B cell (primary cell): Measurements from ENCODE around the gene ELOVL3. TPM values are rescaled to one million over a fixed set of nuclear protein-coding genes. Genes with fewer than 3 reads are reported as not detected.
A peak's percentile ranks its signal among the peaks of the same experiment; 100 is the strongest.

ENCODE experiments used
- ATAC-seq: fragments of 200-7000 bp; cut with Tn5 transposase; one replicate; pipeline ENCODE4 v1.10.0; 2021; ENCODE audit warnings: low read depth, mild to moderate bottlenecking, moderate number of reproducible peaks, moderate library complexity
- CTCF ChIA-PET: fragments of 350-600 bp; sonication (Branson Sonifier 250); formaldehyde crosslinking; loops from one replicate; lab custom pipeline; 2021; ENCODE audit warnings: antibody characterized with exemption, inconsistent platforms; lab: Charles Lee
- POLR2A ChIA-PET: fragments of 350-600 bp; sonication (Branson Sonifier 250); formaldehyde crosslinking; loops from one replicate; lab custom pipeline; 2021; ENCODE audit warnings: antibody characterized with exemption; lab: Charles Lee
- DNase-seq: peaks from one replicate; pipeline ENCODE4 v3.0.0; 2013
- H2AFZ ChIP-seq: 2 replicates; pipeline ENCODE4 v1.6.1; 2012; ENCODE audit warnings: mild to moderate bottlenecking, low read depth, low read length; ENCODE audit not compliant: insufficient read depth, poor library complexity, severe bottlenecking
- H3K27ac ChIP-seq, 2 donors: 1 replicate in 1 of 2; 2 replicates in 1 of 2; pipeline ENCODE4 v1.5.1; 2012 to 2013; ENCODE audit warnings: low read length in 2 of 2, mild to moderate bottlenecking in 2 of 2, moderate library complexity in 1 of 2
- H3K27me3 ChIP-seq, 4 experiments: fragments of 200-600 bp in 1 of 4; sonication (generic) in 1 of 4; replicated peaks in 1 of 4; 1 replicate in 2 of 4; 2 replicates in 2 of 4; pipeline versions ENCODE4 v1.6.1 to v1.7.0; 2013 to 2016; ENCODE audit warnings: low read length in 3 of 4, mild to moderate bottlenecking in 2 of 4, mixed read lengths in 1 of 4, moderate library complexity in 1 of 4; ENCODE audit not compliant: insufficient read depth in 4 of 4, control insufficient read depth in 3 of 4; ENCODE audit errors: control extremely low read depth in 1 of 4
- H3K36me3 ChIP-seq, 2 experiments: replicated peaks in 1 of 2; 1 replicate in 1 of 2; 2 replicates in 1 of 2; pipeline versions ENCODE4 v1.6.1 to v1.7.1; 2013; ENCODE audit warnings: low read length in 1 of 2; ENCODE audit not compliant: insufficient read depth in 2 of 2, control insufficient read depth in 1 of 2; ENCODE audit errors: control extremely low read depth in 1 of 2, extremely low read depth in 1 of 2
- H3K4me1 ChIP-seq, 2 donors: fragments of 200-600 bp in 1 of 2; sonication (generic) in 1 of 2; 1 replicate in 1 of 2; 2 replicates in 1 of 2; pipeline versions ENCODE4 v1.5.1 to v1.6.1; 2013 to 2017; ENCODE audit warnings: low read length in 2 of 2; ENCODE audit not compliant: control insufficient read depth in 2 of 2, insufficient read depth in 2 of 2
- H3K4me2 ChIP-seq: replicated peaks from 2 replicates; pipeline ENCODE3; 2012; ENCODE audit warnings: mild to moderate bottlenecking, low read depth, low read length; ENCODE audit not compliant: poor library complexity, severe bottlenecking
- H3K4me3 ChIP-seq, 5 experiments: fragments of 200-600 bp in 1 of 5; sonication (generic) in 1 of 5; 1 replicate in 3 of 5; 2 replicates in 2 of 5; pipeline versions ENCODE4 v1.5.1 to v1.7.0; 2011 to 2016; ENCODE audit warnings: low read length in 4 of 5, mild to moderate bottlenecking in 4 of 5, low read depth in 2 of 5, control low read depth in 1 of 5, moderate library complexity in 1 of 5; ENCODE audit not compliant: insufficient read depth in 1 of 5; ENCODE audit errors: control extremely low read depth in 1 of 5, extremely low read depth in 1 of 5
- H3K79me2 ChIP-seq: fragments of 200-600 bp; sonication (generic); one replicate; pipeline ENCODE4 v1.6.0; 2016; ENCODE audit warnings: low read length; ENCODE audit not compliant: control insufficient read depth, insufficient read depth
- H3K9ac ChIP-seq: fragments of 200-600 bp; sonication (generic); 2 replicates; pipeline ENCODE4 v1.6.1; 2017; ENCODE audit warnings: mild to moderate bottlenecking, low read length, moderate library complexity
- H3K9me3 ChIP-seq, 3 donors: one replicate each; pipeline versions ENCODE4 v1.6.1 to v1.7.1; 2013; ENCODE audit warnings: low read length in 2 of 3; ENCODE audit not compliant: control insufficient read depth in 2 of 3, insufficient read depth in 1 of 3; ENCODE audit errors: control extremely low read depth in 1 of 3
- H4K20me1 ChIP-seq: 2 replicates; pipeline ENCODE4 v1.6.0; 2012; ENCODE audit warnings: mild to moderate bottlenecking, low read length; ENCODE audit not compliant: insufficient read depth, control insufficient read depth, poor library complexity, severe bottlenecking
- H3K27ac Mint-ChIP-seq: one replicate; pipeline ENCODE4 v1.8.0; 2021; ENCODE audit warnings: mixed read lengths
- H3K27me3 Mint-ChIP-seq: one replicate; pipeline ENCODE4 v1.8.0; 2021; ENCODE audit warnings: mixed read lengths
- H3K4me1 Mint-ChIP-seq: one replicate; pipeline ENCODE4 v1.8.0; 2021; ENCODE audit warnings: mixed read lengths
- H3K4me3 Mint-ChIP-seq: one replicate; pipeline ENCODE4 v1.8.0; 2021; ENCODE audit warnings: mixed read lengths
- H3K9me3 Mint-ChIP-seq: one replicate; pipeline ENCODE4 v1.8.0; 2022; ENCODE audit warnings: mixed read lengths; ENCODE audit not compliant: insufficient read depth
- CTCF ChIP-seq: fragments of 200-600 bp; IDR thresholded peaks from one replicate; pipeline ENCODE4 v1.8.0; 2022; ENCODE audit warnings: antibody characterized with exemption, mild to moderate bottlenecking
- EZH2 ChIP-seq: IDR thresholded peaks from 2 replicates; pipeline ENCODE4 v1.6.1; 2012; ENCODE audit warnings: borderline replicate concordance, low read depth, mild to moderate bottlenecking, moderate library complexity, low read length; ENCODE audit not compliant: insufficient read depth, poor library complexity, severe bottlenecking
- WGBS: methylation state at CpG from one replicate; pipeline ENCODE4 v1.1.5; 2013; ENCODE audit warnings: missing lambda C conversion rate; ENCODE audit not compliant: insufficient coverage; 5-methylcytosine and 5-hydroxymethylcytosine counted together
- intact Hi-C: fragments of 100-400 bp; cut with micrococcal nuclease; formaldehyde crosslinking; loops from one replicate; pipeline ENCODE4 v1.10.0; 2022
- polyA plus RNA-seq: library from polyadenylated mRNA; depleted of rRNA; stranded (reverse); fragments of >200 nt; gene quantifications from 2 replicates; pipeline ENCODE4 v1.2.3, GENCODE V29; 2012
- total RNA-seq, 2 donors: library from RNA; stranded (reverse); fragments of 120-200 nt in 1 of 2; gene quantifications; 1 replicate in 1 of 2; 2 replicates in 1 of 2; pipeline versions ENCODE4 v1.2.3 to v1.2.4, GENCODE V29; 2013 to 2022

Gene ELOVL3
- total and polyA plus RNA-seq, 2 donors (not counting 1 experiment from before 2014, with no cell fraction given): not detected

GRCh38 chr10:102242118-102242485, 16.0 kb downstream of the ELOVL3 start:
- H3K4me3 Mint-ChIP-seq: peak overlapping the region; percentile 85
- intact Hi-C loops: loop anchor here (10.0 kb wide), 2 partner anchors 177 to 887 kb away; partner anchors contain the start of genes BTRC and HPS6
- Histone ChIP-seq H4K20me1 (peaks cover 22% of the 10 kb centered on the region), H3K4me1 (peaks cover 41% of the 10 kb centered on the region in 2 donors), H2AFZ (peak overlapping the region; percentile 76), H3K4me3 (peak overlapping the region; percentile 21 to 65 (median 48)), H3K27ac (no peak overlapping the region), H3K4me2 (peak overlapping the region; percentile 93), H3K9me3 (peaks cover 0 to 16% (median 0%) of the 10 kb centered on the region in 3 donors), H3K9ac (peak overlapping the region; percentile 62), H3K36me3 (no peaks in the 10 kb centered on the region), H3K27me3 (peaks cover 0 to 47% (median 33%) of the 10 kb centered on the region in 4 experiments), H3K79me2 (peaks cover 24% of the 10 kb centered on the region)
- no peak overlapping the region for H3K27ac Mint-ChIP-seq
- H3K9me3 Mint-ChIP-seq: no peaks in the 10 kb centered on the region
- WGBS: 25% methylated on average over 6 of the region's 7 CpGs
- H3K4me1 Mint-ChIP-seq: peaks cover 45% of the 10 kb centered on the region
- ATAC-seq: no peak
- DNase-seq: peak; percentile 18
- CTCF ChIA-PET: interaction anchor here (3.3 kb wide), 1 partner anchor 12 kb away, joined by 26 read pairs; no protein-coding TSS in a partner anchor
- TF ChIP-seq EZH2 (no peak), CTCF (no peak)
- H3K27me3 Mint-ChIP-seq: peaks cover 36% of the 10 kb centered on the region
- POLR2A ChIA-PET: no interaction called here

GRCh38 chr10:102243309-102243708, 17.2 kb downstream of the ELOVL3 start:
- H3K4me1 Mint-ChIP-seq: peaks cover 55% of the 10 kb centered on the region
- peak overlapping the region; percentile 56 for H3K4me3 Mint-ChIP-seq
- Histone ChIP-seq H4K20me1 (peaks cover 29% of the 10 kb centered on the region), H3K79me2 (peaks cover 36% of the 10 kb centered on the region), H3K27me3 (peaks cover 0 to 44% (median 33%) of the 10 kb centered on the region in 4 experiments), H3K4me3 (no peak overlapping the region), H3K9ac (no peak overlapping the region), H3K27ac (no peak overlapping the region), H3K9me3 (peaks cover 0 to 16% (median 0%) of the 10 kb centered on the region in 3 donors), H2AFZ (no peak overlapping the region), H3K4me2 (no peak overlapping the region), H3K36me3 (no peaks in the 10 kb centered on the region), H3K4me1 (peaks cover 50 to 53% of the 10 kb centered on the region in 2 donors)
- DNase-seq (no peak), ATAC-seq (no peak)
- ChIA-PET POLR2A (no interaction called here), CTCF (interaction anchor here (0.7 to 4.5 kb wide), 2 partner anchors 12 to 79 kb away, joined by 3 to 46 read pairs; no protein-coding TSS in a partner anchor)
- intact Hi-C loops: loop anchor here (10.0 kb wide), 2 partner anchors 179 to 889 kb away; partner anchors contain the start of genes BTRC and HPS6
- TF ChIP-seq EZH2 (no peak), CTCF (no peak)
- H3K27ac Mint-ChIP-seq: no peak overlapping the region
- no CpG with 5 or more reads among the region's 2 CpGs for WGBS
- H3K9me3 Mint-ChIP-seq: no peaks in the 10 kb centered on the region
- peaks cover 35% of the 10 kb centered on the region for H3K27me3 Mint-ChIP-seq
